ENCODE data around the gene CARD11.

DNA sequence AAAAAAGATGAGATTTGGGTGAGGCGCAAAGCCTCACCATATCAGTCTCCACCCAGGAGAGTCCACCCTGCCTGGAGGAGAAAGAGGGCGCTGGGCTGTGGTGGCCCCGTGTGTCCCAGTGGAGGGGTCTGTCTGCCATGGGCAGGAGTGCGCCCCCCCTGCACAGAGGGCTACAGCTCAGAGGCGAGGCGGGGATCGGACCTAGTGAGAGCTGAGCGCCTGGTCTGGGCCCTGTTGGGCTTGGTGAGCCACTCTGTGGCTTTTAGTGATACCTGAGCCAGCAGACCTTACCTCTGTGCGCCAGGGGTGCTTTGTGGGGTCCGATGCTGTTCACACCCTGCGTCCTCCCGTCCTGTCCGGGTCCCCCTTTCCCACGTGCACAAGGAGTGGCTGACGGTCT lies 173.7 kb downstream of the CARD11 start:
- no peak for TF ChIP-seq CTCF (IDR thresholded peaks at IDR 0.05)
- no peak for TF ChIP-seq POLR2A (IDR thresholded peaks at IDR 0.05)
- no peak for TF ChIP-seq EP300 (IDR thresholded peaks at IDR 0.05)

All from ovary (tissue), 3 donors.